ENCODE data around the gene NFS1. TPM values are rescaled to one million over a fixed set of nuclear protein-coding genes. Genes with fewer than 3 reads are reported as not detected.

Gene NFS1
- total and polyA plus RNA-seq, 2 experiments from 2014 or later = 31.5 to 35.8 TPM

DNA sequence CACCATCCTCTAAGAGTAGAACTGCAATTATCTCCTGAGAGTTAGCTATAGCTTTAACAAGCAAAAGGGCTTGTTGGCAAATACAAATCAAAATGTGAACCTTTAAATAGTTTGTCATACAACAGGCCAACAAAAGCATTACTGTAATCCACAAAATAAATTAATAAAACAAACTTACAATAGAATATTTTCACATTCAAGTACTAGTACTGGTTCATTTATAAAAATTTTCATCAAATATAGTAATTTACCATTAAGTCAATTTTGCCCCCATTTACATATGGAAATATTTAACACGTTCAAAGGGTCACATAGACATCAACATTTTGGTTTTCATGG is 33.5 kb upstream of the NFS1 start:
- WGBS, 2 experiments (ENCODE audit: low coverage in 1 of 2, low lambda C conversion rate in 2 of 2, missing lambda C conversion rate in 2 of 2) = 10 to 16% methylated on average over 1 of the region's 1 CpG
- peaks cover 96% of the 10 kb centered on the region for H3K36me3 ChIP-seq (ENCODE audit: low read depth)
- no peaks in the 10 kb centered on the region for H3K9me3 ChIP-seq (ENCODE audit: low read depth)
- 0 out of 2 replicates have a peak overlapping the region, but pooled peaks have one; percentile 1 for H3K27ac ChIP-seq
- no peaks in the 10 kb centered on the region for H3K27me3 ChIP-seq (replicated peaks; ENCODE audit: insufficient read depth)
- no peak overlapping the region for H3K4me3 ChIP-seq
- no peak overlapping the region for H3K9ac ChIP-seq
- H3K79me2 ChIP-seq (ENCODE audit: insufficient read depth) = peaks cover 100% of the 10 kb centered on the region
- H3F3A ChIP-seq (ENCODE audit: insufficient read depth) = peaks cover 65% of the 10 kb centered on the region
- H4K20me1 ChIP-seq (ENCODE audit: insufficient read depth) = peaks cover 56% of the 10 kb centered on the region
- no peak overlapping the region for H2AFZ ChIP-seq
- H3K4me1 ChIP-seq (ENCODE audit: insufficient read depth) = peaks cover 51% of the 10 kb centered on the region
- H3K9me2 ChIP-seq (ENCODE audit: insufficient read depth) = no peaks in the 10 kb centered on the region
- no peak for DNase-seq
- TF ChIP-seq EZH2 (IDR thresholded peaks at IDR 0.05; ENCODE audit: insufficient read depth, poor library complexity, severe bottlenecking) (no peak), EZH2phosphoT487 (IDR thresholded peaks at IDR 0.05; ENCODE audit: insufficient read depth, low read depth) (no peak)
- in situ Hi-C loops (cut with MboI) = no loop called here
- H3K4me2 ChIP-seq (ENCODE audit: unreplicated experiment) = no peak overlapping the region

GRCh38 chr20:35731862-35732643 is 32.9 kb upstream of the NFS1 start:
- DNase-seq = no peak
- TF ChIP-seq EZH2 (IDR thresholded peaks at IDR 0.05; ENCODE audit: insufficient read depth, poor library complexity, severe bottlenecking) = no peak
- no peak for TF ChIP-seq EZH2phosphoT487 (IDR thresholded peaks at IDR 0.05; ENCODE audit: insufficient read depth, low read depth)
- in situ Hi-C loops (cut with MboI) = no loop called here
- H3K27me3 ChIP-seq (replicated peaks; ENCODE audit: insufficient read depth) = no peaks in the 10 kb centered on the region
- 0 out of 2 replicates have a peak overlapping the region, but pooled peaks have one; percentile 15 for H3K4me3 ChIP-seq
- H3K4me2 ChIP-seq (ENCODE audit: unreplicated experiment) = no peak overlapping the region
- peaks cover 51% of the 10 kb centered on the region for H3K4me1 ChIP-seq (ENCODE audit: insufficient read depth)
- H2AFZ ChIP-seq = no peak overlapping the region
- H3K27ac ChIP-seq = 0 out of 2 replicates have a peak overlapping the region, but pooled peaks have one; percentile 1
- peaks cover 100% of the 10 kb centered on the region for H3K79me2 ChIP-seq (ENCODE audit: insufficient read depth)
- peaks cover 56% of the 10 kb centered on the region for H4K20me1 ChIP-seq (ENCODE audit: insufficient read depth)
- peaks cover 65% of the 10 kb centered on the region for H3F3A ChIP-seq (ENCODE audit: insufficient read depth)
- peak overlapping the region; percentile 47; the same call in 1 of the 2 replicates for H3K9ac ChIP-seq
- no peaks in the 10 kb centered on the region for H3K9me3 ChIP-seq (ENCODE audit: low read depth)
- WGBS, 2 experiments (ENCODE audit: low coverage in 1 of 2, low lambda C conversion rate in 2 of 2, missing lambda C conversion rate in 2 of 2) = 88 to 89% methylated on average over 24 of the region's 24 CpGs
- H3K36me3 ChIP-seq (ENCODE audit: low read depth) = peaks cover 97% of the 10 kb centered on the region
- no peaks in the 10 kb centered on the region for H3K9me2 ChIP-seq (ENCODE audit: insufficient read depth)

- WGBS, 2 experiments (ENCODE audit: low coverage in 1 of 2, low lambda C conversion rate in 2 of 2, missing lambda C conversion rate in 2 of 2) = 39 to 41% methylated on average over 2 of the region's 2 CpGs
- Histone ChIP-seq H3K4me2 (ENCODE audit: unreplicated experiment) (peak overlapping the region; percentile 52), H3K36me3 (ENCODE audit: low read depth) (peaks cover 97% of the 10 kb centered on the region), H3F3A (ENCODE audit: insufficient read depth) (peaks cover 69% of the 10 kb centered on the region), H3K27me3 (replicated peaks; ENCODE audit: insufficient read depth) (no peaks in the 10 kb centered on the region), H3K4me3 (peak overlapping the region; percentile 15; the same call in 1 of the 2 replicates), H4K20me1 (ENCODE audit: insufficient read depth) (peaks cover 54% of the 10 kb centered on the region), H2AFZ (no peak overlapping the region), H3K9me3 (ENCODE audit: low read depth) (no peaks in the 10 kb centered on the region), H3K9me2 (ENCODE audit: insufficient read depth) (no peaks in the 10 kb centered on the region), H3K27ac (peak overlapping the region; percentile 19; the same call in 1 of the 2 replicates), H3K4me1 (ENCODE audit: insufficient read depth) (peaks cover 48% of the 10 kb centered on the region), H3K79me2 (ENCODE audit: insufficient read depth) (peaks cover 100% of the 10 kb centered on the region), H3K9ac (peak overlapping the region; percentile 47)
- in situ Hi-C loops (cut with MboI) = no loop called here
- TF ChIP-seq EZH2 (IDR thresholded peaks at IDR 0.05; ENCODE audit: insufficient read depth, poor library complexity, severe bottlenecking) (no peak), EZH2phosphoT487 (IDR thresholded peaks at IDR 0.05; ENCODE audit: insufficient read depth, low read depth) (no peak)
- DNase-seq = no peak
Measured at GRCh38 chr20:35731469-35731788, 32.3 kb upstream of the NFS1 start.

GRCh38 chr20:35730583-35731468 is 31.7 kb upstream of the NFS1 start:
- Histone ChIP-seq H3K4me2 (ENCODE audit: unreplicated experiment) (peak overlapping the region; percentile 52), H3K9me3 (ENCODE audit: low read depth) (no peaks in the 10 kb centered on the region), H4K20me1 (ENCODE audit: insufficient read depth) (peaks cover 50% of the 10 kb centered on the region), H3K4me3 (peak overlapping the region; percentile 19), H3K79me2 (ENCODE audit: insufficient read depth) (peaks cover 100% of the 10 kb centered on the region), H2AFZ (no peak overlapping the region), H3K9ac (peak overlapping the region; percentile 47), H3K9me2 (ENCODE audit: insufficient read depth) (no peaks in the 10 kb centered on the region), H3K36me3 (ENCODE audit: low read depth) (peaks cover 97% of the 10 kb centered on the region), H3F3A (ENCODE audit: insufficient read depth) (peaks cover 69% of the 10 kb centered on the region), H3K27ac (peak overlapping the region; percentile 19), H3K27me3 (replicated peaks; ENCODE audit: insufficient read depth) (no peaks in the 10 kb centered on the region), H3K4me1 (ENCODE audit: insufficient read depth) (peaks cover 42% of the 10 kb centered on the region)
- 22 to 26% methylated on average over 4 of the region's 4 CpGs for whole genome bisulfite sequencing, 2 experiments (ENCODE audit: low coverage in 1 of 2, low lambda C conversion rate in 2 of 2, missing lambda C conversion rate in 2 of 2)
- in situ Hi-C loops (cut with MboI) = no loop called here
- TF ChIP-seq EZH2 (IDR thresholded peaks at IDR 0.05; ENCODE audit: insufficient read depth, poor library complexity, severe bottlenecking) (no peak), EZH2phosphoT487 (IDR thresholded peaks at IDR 0.05; ENCODE audit: insufficient read depth, low read depth) (no peak)
- no peak for DNase-seq

Measured in GM23248 (cell line).